ENCODE data around the gene ECI1. TPM values are rescaled to one million over a fixed set of nuclear protein-coding genes. Genes with fewer than 3 reads are reported as not detected.
A peak's percentile ranks its signal among the peaks of the same experiment; 100 is the strongest.

Gene ECI1
- total RNA-seq, 4 donors from 2014 or later, result 60.2 to 114 (median 95.6) TPM

DNA sequence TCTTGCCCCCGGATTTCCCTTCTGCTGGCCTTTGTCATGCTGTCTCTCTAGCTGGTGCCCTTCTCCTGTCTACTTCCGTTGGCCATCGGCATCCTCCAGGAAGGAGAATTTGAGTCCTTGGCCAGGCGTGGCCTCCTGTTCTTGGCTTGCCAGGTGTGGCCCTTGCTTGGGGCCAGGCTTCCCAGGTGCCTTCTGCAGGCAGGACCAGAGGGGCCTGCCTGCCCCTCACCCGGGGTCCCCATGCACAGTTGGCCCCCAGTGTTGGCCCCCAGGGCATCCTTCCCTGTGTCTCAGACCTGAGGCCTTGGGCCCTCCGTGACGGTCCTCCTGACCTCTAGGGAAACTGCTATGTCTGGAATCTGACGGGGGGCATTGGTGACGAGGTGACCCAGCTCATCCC, 43.5 kb downstream of the ECI1 start:
- Histone ChIP-seq H3K27me3 (no peaks in the 10 kb centered on the region), H3K4me1 (peaks cover 0 to 26% (median 6%) of the 10 kb centered on the region in 4 donors), H3K27ac (no peak overlapping the region), H3K36me3 (peaks cover 0 to 36% (median 0%) of the 10 kb centered on the region in 3 donors), H3K4me3 (no peak overlapping the region), H3K9me3 (no peaks in the 10 kb centered on the region)
- no peak for DNase-seq
- TF ChIP-seq POLR2A (IDR thresholded peaks at IDR 0.05), result no peak
- TF ChIP-seq, protein P1, sequence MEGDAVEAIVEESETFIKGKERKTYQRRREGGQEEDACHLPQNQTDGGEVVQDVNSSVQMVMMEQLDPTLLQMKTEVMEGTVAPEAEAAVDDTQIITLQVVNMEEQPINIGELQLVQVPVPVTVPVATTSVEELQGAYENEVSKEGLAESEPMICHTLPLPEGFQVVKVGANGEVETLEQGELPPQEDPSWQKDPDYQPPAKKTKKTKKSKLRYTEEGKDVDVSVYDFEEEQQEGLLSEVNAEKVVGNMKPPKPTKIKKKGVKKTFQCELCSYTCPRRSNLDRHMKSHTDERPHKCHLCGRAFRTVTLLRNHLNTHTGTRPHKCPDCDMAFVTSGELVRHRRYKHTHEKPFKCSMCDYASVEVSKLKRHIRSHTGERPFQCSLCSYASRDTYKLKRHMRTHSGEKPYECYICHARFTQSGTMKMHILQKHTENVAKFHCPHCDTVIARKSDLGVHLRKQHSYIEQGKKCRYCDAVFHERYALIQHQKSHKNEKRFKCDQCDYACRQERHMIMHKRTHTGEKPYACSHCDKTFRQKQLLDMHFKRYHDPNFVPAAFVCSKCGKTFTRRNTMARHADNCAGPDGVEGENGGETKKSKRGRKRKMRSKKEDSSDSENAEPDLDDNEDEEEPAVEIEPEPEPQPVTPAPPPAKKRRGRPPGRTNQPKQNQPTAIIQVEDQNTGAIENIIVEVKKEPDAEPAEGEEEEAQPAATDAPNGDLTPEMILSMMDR (IDR thresholded peaks at IDR 0.05), result no peak

DNA sequence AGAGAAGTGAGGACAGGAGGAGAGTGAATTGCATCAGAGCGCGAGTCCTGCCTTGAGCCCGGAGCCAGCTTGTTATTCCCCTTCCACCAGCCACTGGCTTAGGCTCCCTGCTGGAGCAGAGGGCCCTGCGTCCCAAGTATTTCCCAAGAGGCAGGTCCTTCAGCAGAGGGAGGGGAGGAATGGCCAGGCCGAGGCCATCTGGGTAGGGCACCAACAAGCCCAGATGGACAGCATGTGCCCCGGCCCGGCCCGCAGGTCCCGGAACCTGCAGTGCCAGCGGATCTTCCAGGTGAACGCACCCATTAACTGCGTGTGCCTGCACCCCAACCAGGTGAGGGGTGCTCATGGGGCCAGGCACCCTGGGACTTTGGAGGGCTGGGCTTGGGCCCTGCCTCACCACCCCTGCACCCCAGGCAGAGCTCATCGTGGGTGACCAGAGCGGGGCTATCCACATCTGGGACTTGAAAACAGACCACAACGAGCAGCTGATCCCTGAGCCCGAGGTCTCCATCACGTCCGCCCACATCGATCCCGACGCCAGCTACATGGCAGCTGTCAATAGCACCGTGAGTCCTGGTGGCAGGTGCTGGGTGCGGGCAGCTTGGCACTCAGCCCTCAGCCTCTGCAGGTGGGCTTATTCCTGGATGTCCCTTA, 44.5 kb downstream of the ECI1 start:
- H3K4me3 ChIP-seq, result no peak overlapping the region
- TF ChIP-seq, protein P1 (IDR thresholded peaks at IDR 0.05), result no peak
- no peak for TF ChIP-seq POLR2A (IDR thresholded peaks at IDR 0.05)
- peaks cover 0 to 18% (median 6%) of the 10 kb centered on the region in 4 donors for H3K4me1 ChIP-seq
- H3K36me3 ChIP-seq, result peaks cover 0 to 36% (median 0%) of the 10 kb centered on the region in 3 donors
- no peak overlapping the region for H3K27ac ChIP-seq
- no peak for DNase-seq
- no peaks in the 10 kb centered on the region for H3K9me3 ChIP-seq
- H3K27me3 ChIP-seq, result no peaks in the 10 kb centered on the region

DNA sequence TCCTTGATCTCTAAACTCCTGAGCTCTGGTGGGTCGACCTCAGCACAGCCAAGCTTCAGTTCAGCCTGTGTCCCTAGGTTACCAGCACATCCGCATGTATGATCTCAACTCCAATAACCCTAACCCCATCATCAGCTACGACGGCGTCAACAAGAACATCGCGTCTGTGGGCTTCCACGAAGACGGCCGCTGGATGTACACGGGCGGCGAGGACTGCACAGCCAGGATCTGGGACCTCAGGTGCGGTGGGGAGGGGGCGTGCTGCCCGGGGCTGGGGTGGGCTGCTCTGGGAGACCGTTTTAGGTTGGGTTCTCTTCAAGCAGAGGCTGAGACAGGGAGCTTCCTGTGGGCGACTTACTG, 45.0 kb downstream of the ECI1 start:
- no peak for TF ChIP-seq POLR2A (IDR thresholded peaks at IDR 0.05)
- TF ChIP-seq, protein P1 (IDR thresholded peaks at IDR 0.05), result no peak
- Histone ChIP-seq H3K36me3 (peaks cover 0 to 36% (median 0%) of the 10 kb centered on the region in 3 donors), H3K27ac (peak overlapping the region in 2 of 4 donors; percentile 98 to 99), H3K27me3 (no peaks in the 10 kb centered on the region), H3K9me3 (no peaks in the 10 kb centered on the region), H3K4me1 (peaks cover 0 to 18% (median 6%) of the 10 kb centered on the region in 4 donors), H3K4me3 (peak overlapping the region; percentile 59 to 98 (median 82))
- no peak for DNase-seq

DNA sequence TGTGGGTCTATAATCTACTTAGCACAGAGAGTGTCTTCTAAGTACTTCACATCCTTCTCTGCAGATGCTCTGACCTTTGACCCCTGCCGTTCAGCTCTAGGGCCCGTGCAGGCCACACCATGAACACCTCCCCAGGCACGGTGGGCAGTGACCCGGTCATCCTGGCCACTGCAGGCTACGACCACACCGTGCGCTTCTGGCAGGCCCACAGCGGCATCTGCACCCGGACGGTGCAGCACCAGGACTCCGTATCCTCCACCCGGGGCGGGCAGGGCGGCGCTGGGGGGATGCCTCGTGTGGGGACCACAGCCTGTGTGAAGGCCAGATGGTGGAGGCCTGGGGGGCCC, 45.4 kb downstream of the ECI1 start:
- H3K27me3 ChIP-seq, result no peaks in the 10 kb centered on the region
- no peaks in the 10 kb centered on the region for H3K9me3 ChIP-seq
- H3K36me3 ChIP-seq, result peaks cover 0 to 36% (median 0%) of the 10 kb centered on the region in 3 donors
- H3K27ac ChIP-seq, result peak overlapping the region; percentile 84 to 99 (median 96)
- H3K4me3 ChIP-seq, result peak overlapping the region; percentile 59 to 98 (median 82)
- TF ChIP-seq POLR2A (IDR thresholded peaks at IDR 0.05), result no peak
- TF ChIP-seq, protein P1 (IDR thresholded peaks at IDR 0.05), result no peak
- DNase-seq, result no peak
- peaks cover 0 to 18% (median 6%) of the 10 kb centered on the region in 4 donors for H3K4me1 ChIP-seq

DNA sequence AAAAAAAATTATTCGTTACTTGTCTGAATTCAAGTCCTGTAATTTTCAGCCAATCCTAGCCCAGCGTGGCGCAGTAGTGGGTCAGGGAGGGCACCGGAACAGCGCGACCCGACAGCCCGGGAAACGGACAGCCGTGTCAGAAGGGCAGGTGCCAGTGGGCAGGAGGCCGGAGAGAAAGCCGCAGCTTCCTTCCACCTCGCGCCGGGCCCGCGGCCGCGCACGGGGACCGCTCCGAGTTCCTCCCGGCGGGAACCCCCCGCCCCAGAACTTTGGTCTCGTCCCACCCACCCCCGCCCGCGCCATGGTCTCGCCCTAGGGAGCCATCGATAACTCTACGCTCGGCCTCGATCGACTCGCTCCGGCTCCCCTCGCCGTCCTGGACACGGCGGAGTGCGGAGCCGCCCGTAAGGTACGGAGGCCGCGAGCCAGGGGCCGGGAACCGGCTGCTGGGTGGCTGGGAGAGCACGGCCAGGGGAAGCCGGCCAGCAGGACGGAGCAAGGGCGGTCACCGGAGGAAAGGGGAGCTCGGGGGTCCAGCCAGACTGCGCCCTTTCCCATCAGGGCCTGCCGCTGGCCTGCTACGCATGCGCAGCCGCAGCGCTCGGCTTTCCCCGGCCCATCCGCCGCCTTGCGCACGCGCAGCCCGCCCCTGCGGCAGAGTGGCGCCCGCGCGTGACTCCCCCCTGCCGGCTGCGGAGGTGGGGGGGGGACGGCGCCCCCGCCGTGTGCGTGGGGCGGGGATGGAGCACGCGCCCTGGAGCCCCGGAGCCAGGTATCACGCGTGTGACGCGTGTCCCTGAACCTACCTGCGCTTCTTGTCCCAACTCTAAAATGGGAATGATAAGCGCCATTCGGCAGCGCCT, 46.1 kb downstream of the ECI1 start, which contains the start of gene MLST8:
Gene MLST8, plus strand, starts transcription at position 351 of the 863 bp plus-strand sequence. CDS start 632 bp downstream, outside the sequence.
- TF ChIP-seq, protein P1 (IDR thresholded peaks at IDR 0.05), result peak in 4 of 6 experiments; percentile 20 to 35 (median 28)
- peak; percentile 78 to 89 for TF ChIP-seq POLR2A (IDR thresholded peaks at IDR 0.05)
- H3K36me3 ChIP-seq, result peaks cover 0 to 36% (median 0%) of the 10 kb centered on the region in 3 donors
- H3K27ac ChIP-seq, result peak within 1 kb of the TSS; percentile 84 to 99 (median 96)
- peaks cover 0 to 18% (median 6%) of the 10 kb centered on the region in 4 donors for H3K4me1 ChIP-seq
- peak; percentile 81 to 93 (median 92) for DNase-seq
- no peaks in the 10 kb centered on the region for H3K27me3 ChIP-seq
- peak within 1 kb of the TSS; percentile 59 to 98 (median 82) for H3K4me3 ChIP-seq
- no peaks in the 10 kb centered on the region for H3K9me3 ChIP-seq
